Superior temporal gyrus (tissue), 1 donor: ENCODE measurements around the gene MVB12B.

Source experiments
- DNase-seq: peaks from one replicate; pipeline ENCODE4 v3.0.0-alpha.2; 2016; ENCODE audit errors: extremely low spot score

The MVB12B gene

DNA sequence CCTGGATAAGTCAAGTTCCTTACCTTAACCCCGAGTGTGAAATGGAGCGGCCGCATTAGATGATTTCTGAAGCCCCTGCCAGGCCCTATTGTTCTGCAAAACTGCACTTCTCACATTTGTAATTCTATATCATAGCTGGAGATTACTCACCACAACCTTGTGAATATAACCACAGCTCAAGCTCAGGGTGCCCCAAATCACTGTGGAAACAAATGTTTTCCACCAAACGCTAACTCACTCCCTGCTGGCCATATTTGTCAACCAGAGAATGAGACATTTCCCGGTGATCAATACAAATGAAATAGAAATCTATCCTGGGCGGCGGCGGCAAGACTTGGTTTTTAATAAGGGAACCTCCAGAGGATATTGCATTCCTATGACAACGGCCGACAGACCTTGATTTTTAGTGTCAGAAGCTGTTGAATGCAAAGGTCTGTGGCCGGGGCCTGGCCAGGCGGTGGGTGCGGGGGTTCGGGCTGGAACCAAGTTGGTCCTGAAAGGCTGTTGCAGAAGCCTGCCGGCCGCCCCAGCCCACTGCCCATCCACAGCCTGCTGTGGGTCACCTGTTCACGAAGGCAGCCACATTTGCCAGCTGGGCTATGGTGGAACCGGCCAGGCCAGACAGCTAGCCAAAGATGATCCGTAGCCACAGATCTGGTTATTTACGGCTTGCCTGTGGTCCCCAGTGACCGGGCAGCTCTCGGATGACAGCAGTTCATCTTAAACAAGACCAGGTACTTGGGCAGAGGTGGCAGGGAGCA, 193.2 kb downstream of the MVB12B start:
- no peak for DNase-seq

DNA sequence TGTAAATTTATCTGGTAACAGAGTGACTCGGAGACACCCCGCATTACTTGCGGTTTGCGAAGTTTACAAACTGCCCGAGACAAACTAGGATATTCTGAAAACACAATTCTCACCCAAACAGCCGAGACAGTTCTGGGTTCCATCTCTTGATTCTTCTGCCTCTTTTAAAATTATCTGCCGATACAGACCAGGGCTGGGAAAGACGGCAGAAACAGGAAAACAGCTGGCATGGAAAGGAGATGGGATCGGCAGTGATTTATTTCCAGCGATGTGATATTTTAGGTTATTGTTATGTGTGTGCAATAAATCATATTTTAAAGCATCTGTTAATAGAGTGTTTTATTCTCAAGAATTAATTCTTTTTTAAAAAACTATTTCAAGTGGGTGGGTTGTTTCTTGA, 193.8 kb downstream of the MVB12B start:
- no peak for DNase-seq

DNA sequence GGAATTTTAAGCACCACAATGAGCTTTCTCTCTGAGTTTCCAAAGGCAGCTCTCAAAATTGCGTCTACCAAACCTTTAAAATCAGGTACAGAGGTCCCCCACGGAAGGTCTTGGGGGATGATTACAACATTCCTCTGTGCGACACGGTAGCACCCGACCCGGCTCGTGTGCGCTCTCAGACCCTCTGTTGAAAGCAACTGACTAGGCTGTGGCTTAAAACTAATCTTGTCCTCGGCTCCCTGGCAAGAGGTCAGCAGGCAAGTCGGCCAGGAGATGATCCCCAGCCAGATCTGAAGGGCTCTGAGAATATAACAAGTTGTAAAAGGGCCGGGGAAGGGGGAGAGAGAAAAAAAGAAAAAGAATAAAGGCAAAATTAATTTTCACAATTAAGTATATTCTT, 194.5 kb downstream of the MVB12B start:
- no peak for DNase-seq

DNA sequence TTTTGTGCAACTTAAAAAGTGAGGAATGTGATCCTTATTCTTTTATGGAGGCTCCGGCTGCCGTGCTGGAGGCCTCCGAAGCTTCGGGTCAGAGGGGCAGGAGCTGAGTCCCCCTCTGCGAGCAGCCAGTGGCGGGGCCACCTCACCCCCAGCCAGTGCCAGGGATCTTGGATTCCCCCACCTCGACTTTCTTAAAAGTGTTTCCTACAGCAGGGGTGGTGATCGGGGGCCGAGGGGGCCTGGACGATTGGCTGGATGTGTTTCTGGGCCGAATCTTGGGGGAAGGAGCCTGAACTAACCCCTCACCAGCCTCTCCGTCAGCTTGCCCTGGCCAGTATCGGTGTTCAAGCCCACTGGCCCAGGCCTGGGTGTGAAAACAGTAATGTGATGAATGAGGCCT, 194.9 kb downstream of the MVB12B start:
- DNase-seq = no peak

DNA sequence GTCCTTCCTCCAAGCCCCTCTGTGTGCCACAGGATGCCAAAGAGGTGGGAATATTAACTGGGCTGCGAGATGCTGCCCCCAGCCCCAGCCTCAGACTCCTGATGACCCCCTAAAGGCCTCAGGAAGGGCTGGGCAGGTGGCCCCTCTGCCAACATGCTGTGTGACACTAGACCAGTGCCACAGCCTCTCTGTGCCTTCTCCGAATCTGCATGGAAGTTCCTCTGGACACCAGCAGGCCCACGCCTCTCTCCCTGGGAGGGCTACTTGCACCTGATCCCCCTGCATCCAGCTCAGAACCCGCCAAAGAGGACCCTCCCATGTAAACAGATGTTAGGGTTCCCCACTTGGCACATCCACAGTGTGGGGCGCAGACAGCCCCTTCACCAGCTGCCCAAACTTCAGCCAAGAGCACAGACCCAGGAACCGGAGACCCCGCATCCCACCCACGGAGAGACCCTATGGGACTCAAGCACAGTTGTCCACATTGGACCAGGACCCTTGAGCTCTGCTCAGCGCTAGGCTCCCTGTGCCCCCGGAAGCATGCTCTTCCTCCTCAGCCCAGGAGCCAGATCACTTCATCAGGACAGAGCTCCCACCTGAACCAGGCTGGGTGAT, 195.5 kb downstream of the MVB12B start:
- DNase-seq = no peak

DNA sequence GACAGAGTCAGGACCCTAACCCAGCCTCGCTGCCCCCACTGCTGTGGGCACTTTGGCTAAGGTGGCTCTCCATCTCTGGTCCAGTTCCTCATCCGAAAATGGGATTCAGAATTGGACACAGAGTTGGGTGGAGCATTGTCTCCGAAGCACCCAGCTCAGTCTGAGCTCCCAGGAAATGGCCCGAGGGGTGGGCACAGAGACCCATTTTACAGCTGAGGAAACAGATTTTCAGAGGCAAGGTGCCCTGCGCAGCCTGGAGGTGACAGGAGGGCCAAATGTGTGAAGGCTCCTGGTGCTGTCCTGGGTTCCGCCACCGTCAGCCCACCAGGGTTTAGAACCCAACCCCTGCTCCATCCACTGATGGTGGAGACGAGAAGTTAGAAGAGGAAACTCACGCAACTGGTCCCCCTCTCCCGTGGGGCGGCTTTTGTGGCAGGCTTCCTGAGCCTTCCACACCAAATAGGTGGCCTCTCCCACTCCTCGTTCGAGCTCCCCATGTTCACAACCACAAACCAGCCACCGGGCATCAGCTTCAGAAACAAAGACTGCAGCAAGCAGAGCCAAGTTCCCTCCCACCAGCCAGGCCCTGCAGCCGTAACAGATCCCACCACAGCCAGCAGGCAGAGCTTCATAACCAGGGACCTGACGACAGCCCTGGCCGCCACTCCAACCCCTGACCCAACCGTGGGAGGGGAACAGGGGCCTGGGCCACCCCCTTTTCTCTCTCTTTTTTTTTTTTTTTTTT, 196.2 kb downstream of the MVB12B start:
- no peak for DNase-seq

DNA sequence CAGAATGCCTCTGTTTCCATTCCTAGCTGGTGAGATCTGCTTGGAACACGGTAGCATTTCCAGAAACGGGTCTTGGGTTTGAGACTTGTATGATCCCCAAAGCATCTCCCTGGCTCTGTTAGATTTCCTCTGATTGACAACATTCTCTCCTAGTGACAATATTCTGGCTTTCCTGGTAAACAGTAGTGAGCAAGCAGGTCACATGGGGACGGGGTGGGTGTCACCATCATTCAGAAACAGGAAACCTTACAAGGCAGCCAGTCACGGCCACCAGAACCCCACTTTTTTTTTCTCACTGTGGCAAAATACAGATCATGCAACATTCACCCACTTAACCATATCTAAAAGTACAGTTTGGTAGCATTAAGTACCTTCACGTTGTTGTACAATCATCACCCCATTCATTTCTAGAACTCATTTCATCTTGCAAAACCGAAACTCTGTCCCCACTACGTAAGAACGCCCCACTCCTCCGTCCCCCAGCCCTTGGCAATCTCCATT, 197.0 kb downstream of the MVB12B start:
- DNase-seq = no peak

DNA sequence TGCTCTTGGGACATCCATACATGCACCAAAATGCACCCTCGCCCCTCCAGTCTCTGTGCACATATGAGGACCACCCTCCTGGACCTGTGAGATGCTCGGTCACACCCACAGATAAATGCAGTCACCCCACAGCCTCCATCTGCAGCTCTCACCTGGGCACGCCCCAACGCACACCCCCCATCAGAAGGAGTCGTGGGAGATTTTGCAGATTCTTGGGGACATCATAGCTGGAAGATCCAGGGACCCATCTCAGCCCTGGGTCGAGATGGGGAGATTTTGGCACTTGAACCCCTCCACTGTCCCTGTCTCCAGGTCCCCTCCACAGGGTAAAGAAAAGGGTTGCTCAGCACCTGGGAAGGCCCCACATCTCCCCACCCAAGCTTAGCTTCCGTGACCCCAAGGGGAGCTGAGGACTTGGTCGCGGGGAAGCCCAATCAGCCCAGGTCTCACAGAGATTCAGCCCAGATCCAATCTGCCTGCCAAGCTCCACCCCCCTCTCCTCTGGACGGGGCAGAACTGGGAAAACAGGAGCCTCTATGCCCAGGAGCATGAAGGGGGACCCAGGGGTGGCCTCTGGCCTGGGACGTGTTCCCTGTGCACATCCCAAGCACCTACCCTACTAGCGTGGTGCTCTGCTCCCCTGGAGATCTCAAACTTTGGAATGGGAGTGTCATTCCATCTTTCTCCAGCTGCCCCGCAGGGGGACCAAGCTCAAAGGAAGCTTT, 197.9 kb downstream of the MVB12B start:
- DNase-seq = no peak

DNA sequence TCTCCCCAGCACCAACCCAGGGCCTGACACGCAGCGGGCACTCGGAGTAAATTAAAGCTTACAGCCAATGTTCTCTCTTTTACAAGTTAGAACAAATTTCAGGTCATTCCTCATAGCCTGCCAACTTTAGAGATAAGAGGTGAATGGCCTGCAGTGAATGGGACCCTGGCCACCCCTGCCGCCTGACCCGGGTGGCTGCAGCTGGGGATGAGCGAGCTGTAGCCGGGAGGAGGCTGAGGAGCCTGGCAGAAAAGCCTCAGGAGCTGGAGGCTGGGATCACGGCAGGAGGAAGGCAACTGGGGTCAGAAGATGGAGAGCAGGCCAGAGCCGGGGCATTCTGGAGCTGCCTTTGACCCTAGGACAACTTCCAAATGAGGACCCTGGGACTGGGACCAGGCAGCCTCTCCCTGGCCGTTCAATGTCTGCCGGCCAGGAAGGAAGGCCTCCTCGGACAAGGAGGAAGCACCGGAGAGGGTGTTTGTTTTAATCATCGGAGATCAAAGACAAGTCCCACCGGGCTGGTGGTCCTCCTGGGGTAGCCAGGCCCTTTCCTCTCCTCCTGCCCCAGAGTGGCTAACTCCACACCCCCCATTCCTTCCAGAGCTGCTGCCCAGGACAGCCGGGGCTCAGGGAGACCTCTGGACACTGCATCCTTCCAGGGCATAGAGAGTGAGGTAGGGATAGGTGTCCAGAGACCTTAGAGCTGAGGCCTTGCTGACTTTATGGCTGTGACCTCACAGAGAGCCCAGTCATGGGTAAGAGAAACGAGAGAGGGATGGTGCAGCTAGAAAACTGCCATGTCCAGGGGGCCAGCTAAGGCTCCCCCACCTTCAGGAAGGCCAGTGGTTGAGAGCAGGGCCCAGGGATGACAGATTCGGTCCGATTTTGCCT, 199.8 kb downstream of the MVB12B start:
- no peak for DNase-seq

DNA sequence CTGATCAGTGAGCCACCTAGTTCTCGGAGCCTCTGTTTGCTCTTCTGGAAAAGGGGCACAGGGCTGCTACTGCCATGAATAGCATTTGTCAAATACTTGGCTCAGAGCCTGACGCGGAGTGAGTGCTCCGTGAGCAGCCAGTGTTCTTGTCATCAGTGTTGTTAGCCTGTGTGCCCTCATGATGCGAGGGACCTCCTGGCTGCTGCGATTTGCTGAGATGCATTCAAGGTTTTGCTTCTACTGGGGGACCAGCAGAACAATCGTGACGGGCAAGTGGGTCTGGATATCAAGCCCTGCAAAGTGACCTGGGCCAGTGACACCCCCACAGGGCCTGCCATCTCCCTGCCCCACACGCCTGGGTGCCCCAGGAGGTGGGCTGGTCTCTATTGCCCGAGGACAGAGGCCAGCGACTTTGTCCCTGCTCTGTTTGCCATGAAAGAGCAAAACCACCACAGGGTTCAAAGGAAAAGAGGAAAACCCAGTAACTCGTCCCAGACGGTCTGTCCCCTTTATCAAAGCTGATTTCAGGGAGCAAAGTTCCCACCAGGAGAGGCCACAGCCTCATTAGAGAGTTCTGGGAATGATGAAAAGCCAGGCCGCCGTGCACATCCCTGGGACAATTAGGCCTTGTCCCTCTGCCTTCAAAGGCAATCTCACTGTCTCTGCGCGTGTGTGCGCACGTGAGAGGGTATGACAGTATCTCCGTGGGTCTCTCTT, 200.6 kb downstream of the MVB12B start:
- DNase-seq = no peak

DNA sequence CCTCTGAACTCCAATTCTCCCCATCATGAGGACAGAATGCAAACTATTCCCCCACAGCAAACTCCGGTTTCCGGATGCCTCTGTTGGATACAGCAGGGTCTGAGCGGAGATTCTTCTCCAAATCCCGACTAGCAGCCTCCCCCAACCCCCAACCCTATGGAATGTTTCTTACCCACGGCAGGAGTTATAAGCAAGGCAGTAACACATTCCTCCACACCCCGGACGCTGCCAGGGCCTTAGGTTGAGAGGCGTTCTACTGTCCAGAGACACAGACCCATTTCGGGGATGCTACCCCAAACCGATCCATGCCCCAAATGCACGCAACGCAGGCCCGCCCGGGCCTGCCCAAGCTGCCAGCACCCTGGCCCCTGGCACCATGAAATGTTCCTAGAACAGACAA, 201.5 kb downstream of the MVB12B start:
- no peak for DNase-seq

DNA sequence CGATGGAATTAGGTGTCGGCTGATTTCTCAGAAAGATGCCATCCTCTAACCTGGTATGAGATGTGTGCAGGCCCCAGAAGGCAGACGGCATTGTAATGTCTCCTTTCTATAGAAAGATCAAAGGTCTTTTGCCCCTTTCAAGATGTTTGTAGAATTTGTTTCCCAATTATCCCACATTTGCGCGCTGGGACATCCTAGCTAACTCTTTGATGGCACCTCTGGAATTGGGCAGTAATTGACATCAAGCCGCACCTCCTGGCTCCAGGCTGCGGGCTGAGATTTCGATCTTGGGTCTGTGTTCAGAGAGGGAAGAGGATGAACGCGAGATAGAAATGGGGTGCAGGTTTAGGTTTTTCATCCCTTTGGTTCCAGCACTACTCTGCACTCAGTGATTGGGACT, 202.3 kb downstream of the MVB12B start:
- DNase-seq = no peak

DNA sequence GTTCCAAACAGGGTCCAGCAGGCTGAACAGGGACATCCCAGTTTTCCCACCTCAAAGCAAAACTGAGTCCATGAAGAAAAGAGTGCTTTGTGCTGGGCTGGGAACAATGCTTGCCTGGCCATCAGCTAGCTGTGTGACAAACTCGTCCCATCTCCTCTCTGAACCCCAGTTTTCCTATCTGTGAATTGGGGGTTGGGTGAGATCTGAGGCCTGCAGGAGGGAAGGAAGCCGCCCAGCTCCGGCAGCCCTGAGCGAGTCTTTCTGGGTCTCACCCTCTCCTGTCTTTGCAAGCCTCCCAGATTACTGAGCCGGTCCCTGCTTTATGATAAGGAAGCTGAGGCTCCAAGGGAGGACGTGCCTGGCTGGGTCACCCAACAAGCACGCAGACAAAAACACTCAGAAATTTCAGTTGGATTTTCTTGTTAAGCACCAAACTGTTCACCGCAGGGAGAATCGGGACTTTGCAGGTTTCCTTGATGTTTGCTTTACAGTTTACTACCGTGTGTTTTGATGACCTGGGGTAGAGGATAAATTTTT, 204.5 kb downstream of the MVB12B start:
- no peak for DNase-seq

DNA sequence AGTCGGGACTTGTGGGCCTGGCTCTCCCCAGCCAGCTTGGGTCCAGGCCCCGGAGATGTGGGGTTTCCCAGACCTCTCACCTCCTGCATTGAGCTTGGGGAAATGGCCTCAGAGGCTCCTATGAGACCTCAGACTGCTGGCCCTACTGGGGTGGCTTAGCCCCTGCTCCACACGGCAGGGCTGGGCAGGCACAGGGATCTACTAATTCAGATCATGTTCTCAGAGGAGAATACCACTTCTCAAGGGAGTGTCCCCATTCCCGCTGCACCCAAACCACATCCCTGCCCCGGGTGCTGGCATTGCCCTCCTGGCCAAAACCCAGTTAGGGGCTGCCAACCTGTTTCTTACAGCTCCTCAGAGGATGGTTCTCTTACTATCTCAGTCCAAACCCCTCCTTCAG, 205.0 kb downstream of the MVB12B start:
- no peak for DNase-seq

DNA sequence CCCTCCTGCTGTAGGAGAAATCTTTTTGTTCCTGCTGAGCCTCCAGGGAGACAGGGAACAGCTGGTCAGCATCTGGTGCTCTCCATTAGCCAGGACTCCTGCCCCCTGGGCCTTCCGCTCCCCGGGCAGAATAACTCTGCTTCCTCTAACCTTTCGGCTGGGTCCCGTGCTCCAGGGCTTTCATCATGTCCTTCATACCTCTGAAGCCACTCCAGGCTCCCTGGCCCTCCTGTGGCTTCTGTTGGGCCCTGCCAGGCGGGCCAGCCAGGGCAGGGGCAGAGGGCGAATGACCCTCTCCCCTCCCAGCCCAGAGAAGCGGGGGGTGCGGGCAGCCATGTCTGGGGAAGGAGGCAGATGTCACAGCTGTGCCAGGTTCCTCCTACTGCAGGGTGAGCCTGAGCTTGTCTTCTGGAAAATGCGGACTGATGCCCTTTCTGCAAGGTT, 205.4 kb downstream of the MVB12B start:
- no peak for DNase-seq

DNA sequence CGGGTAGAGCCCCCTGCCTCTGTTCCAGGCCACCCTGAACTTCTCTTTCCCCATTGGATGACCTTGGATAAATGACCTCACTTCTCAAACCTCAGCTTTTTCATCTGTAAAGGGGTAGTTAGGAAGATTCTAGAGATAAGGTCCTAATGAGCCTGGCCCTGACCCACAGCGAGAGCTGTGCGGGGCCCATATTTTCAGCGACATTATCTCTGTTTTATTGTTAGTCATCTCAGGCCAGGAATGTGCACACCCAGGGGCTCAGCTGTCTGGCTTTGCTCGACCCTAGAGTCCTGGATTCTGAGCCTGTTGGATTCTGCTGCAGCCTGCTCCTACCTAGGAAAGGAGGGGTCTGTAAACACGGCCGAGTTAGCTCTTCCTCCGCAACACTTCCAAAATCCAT, 205.9 kb downstream of the MVB12B start:
- no peak for DNase-seq

DNA sequence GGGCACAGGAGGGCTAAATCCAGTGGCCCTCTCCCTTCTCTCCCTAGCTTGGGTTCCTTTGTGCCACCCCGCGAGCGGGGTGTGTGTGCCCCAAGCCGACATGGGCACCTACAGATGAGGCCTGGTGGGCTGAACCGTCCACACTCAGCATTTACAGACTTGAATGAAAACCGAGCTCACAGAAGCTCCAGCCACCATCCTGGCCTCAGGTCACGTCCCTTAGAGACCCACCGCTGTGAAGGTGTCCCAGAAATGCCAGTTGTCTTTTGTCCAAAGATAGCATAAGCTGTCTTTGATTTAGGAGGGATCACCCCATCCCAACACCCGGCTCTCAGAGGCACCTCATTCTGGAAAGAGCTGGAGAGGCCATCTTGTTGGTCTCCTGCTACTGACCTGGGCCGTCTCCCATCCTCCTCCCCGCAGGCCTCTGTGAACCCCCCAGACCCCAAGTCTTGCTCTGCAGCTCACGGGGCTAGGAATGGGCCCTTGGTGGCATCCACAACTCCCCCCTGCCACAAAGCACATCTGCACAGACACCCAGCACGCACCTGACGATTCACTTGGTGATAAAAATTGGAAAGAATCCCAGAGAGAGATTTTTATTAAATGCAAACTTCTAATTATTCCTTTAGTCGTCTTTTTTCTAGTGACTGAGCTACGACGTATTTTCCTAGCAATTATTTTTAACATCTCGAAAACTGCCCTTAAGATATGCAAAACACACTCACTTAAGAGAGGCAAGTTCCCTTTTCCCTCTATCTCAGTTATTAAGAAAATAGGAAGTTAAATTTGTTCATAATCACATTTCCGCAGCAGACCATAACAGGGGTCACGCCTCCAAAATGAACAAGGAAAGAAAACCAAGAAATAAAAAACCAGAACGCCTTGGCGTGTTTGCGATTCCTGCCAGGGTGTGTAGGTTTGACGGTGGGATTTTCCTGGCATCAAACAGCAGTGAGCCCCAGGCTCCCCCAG, 206.6 kb downstream of the MVB12B start:
- DNase-seq = no peak

DNA sequence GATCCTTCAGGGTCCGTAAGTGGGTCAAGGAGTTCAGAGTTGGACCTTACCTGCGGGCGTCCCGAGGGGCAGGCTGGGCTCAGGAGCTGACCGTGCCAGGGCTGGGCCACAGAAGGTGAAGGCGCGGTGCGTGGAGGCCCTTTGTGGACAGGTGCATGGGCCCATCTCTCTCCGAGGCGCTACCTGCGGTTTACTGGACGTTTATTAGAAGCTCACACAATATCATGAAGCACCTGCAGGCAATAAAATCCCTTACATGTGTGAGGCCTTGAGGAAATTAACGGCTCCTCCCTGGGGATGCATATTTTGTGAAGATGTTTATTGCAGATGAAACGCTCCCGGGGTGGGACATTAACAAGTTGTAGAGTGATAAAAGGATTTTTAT, 207.3 kb downstream of the MVB12B start:
- DNase-seq = no peak
